Superior temporal gyrus (tissue), 1 donor: ENCODE measurements around the gene SRPK2.
A peak's percentile ranks its signal among the peaks of the same experiment; 100 is the strongest.

ENCODE experiments used
- DNase-seq: peaks from one replicate; pipeline ENCODE4 v3.0.0-alpha.2; 2016; ENCODE audit errors: extremely low spot score

The SRPK2 gene

DNA sequence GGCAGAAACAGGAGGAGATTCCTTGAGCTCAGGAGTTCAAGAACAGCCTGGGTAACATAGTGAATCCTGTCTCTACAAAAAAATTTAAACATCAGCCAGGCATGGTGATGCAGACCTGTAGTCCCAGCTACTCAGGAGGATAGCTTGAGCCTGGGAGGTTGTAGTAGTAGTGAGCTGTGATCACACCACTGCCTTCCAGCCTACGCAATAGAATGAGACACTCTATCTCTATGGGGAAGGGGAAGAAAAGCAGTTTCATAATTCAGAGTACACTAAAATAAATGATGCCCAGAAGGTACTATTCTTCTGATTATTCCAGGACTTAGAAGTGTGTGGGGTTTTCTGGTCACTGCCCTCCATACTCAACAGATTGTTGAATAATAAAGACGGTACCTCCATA, 197.4 kb downstream of the SRPK2 start:
- no peak for DNase-seq

- DNase-seq: no peak
Observed at GRCh38 chr7:105189859-105190492, 198.7 kb downstream of the SRPK2 start.

DNA sequence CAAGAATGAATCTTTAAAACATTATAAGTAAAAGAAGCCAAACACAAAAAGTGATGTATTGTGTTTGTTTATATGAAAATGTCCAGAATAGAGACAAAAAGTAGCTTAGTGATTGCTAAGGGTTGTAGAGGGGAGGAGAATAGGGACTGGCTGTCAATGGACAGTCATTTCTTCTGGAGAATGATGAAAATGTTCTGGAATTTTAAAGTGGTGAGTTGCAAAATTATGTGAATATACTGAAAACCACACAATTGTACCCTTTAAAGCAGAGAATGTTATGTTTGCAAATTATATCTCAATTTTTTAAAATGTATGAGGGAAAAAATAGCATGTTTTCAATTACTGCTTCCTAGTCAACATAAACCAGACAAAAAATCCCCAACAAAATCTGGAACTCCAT, 200.5 kb downstream of the SRPK2 start:
- DNase-seq: no peak

GRCh38 chr7:105187302-105188169, 201.2 kb downstream of the SRPK2 start:
- DNase-seq: no peak

DNA sequence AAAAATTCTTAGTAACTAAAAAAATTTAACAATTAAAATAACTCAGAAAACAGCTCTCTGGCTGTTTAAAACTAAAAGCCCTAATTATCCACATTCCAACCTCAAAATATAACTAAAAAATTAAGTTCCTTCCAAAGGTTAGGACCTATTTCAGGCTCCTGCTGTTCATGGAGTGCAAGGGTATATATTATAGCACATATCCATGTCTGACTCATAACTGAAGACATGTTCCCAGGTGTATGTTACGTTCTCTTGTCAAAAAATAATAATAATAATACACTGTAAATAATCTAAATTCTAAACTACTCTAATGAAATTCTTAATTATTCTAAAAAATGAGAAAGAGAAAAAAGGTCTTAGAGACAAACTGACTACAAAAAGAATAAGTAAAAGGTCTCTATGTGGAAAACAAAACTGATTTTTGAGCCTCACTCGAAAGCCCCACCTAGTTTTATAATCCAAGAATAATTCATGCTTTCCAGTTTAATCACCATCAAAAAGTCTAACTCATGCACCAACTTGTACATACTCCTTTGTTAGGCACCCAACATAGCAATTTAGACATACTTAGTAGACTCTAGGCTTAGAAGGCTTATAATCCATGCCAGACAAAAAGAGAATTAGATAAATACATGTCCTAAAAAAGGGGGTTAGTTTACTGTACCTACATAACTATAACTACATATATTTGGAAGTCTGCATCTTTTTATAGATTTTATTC, 203.3 kb downstream of the SRPK2 start:
- no peak for DNase-seq

- DNase-seq: no peak
Observed at GRCh38 chr7:105180002-105180401, 208.7 kb downstream of the SRPK2 start.

DNA sequence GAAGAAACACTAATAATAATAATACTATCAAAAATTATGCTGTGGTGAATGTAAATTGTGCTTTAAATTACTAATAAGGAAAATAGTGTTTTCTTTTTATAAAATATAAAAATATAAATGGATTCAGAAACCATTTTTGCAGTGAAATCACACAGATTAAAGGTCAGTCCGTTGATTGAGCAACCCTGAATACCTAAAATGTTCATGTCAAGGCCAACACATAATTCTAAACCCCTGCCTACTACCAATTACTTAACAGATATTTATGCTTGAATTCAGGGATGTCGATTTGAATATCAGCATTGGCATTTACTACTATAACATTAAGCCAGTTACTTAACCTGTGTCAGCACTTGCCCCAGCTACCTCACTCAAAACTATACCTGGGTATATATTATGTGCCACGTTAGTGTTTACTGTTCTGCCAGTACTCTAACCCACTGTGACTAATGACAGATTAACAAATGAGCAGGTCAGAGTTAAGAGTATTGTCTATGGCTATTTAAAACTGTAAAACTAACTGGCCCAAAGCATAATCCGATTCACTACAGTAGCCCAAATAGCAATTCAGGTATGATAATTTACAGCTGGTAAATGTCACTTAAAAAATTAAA, 209.7 kb downstream of the SRPK2 start:
- DNase-seq: no peak

DNA sequence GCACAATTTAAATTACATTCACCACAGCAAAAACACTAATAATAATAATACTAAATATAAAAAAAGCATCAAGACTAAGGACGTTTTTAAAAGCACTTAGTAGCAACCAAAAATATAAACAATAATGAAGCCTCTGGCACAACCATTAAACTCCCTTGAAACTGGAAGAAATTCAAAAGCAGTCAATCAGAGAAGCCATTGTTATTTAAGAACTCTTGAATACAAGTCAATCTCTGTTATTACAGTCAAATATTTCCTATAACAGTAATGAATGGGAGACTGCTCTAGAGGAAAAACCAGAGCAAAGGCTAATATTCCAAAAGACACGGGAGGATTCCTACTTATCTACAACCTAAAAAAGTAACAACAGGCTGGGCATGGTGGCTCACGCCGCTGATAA, 210.5 kb downstream of the SRPK2 start:
- DNase-seq: peak; percentile 66

GRCh38 chr7:105177026-105177425, 211.7 kb downstream of the SRPK2 start:
- DNase-seq: no peak

GRCh38 chr7:105173586-105173985, 215.1 kb downstream of the SRPK2 start:
- DNase-seq: no peak

GRCh38 chr7:105164751-105165150, 224.0 kb downstream of the SRPK2 start:
- DNase-seq: no peak

DNA sequence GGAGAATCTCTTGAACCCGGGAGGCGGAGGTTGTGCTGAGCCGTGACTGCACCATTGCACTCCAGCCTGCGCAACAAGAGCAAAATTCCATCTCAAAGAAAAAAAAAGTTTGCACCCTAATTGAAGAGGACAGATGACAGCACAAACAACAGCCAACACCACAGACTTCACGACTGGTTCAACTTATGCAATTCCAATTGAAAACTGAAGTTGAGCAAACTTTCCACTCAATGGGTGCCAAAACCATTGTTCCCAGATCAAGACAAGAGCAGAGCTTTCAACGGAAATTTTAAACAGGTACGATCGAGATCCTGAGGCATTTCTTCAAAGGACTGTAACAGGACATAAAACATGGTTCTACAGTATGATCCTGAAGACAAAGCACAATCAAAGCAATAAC, 225.0 kb downstream of the SRPK2 start:
- DNase-seq: no peak

DNA sequence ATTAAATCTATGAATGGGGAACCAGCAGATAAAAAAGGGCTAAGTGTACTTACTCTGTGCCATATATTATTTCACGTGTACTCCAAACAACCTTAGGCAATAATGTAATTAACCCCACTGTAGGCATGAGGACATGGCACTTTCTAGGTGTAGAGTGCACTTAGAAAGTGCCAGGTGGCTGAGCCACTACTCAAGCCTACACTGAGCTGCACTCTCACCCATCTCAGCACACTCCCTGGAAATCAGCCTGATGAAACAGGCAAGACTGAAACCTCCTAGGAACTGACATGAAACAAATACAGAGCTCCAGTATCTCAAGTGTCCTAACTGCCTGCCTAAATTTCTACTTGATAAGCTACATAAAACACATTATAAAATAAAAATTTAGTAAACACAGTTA, 227.4 kb downstream of the SRPK2 start:
- DNase-seq: no peak

DNA sequence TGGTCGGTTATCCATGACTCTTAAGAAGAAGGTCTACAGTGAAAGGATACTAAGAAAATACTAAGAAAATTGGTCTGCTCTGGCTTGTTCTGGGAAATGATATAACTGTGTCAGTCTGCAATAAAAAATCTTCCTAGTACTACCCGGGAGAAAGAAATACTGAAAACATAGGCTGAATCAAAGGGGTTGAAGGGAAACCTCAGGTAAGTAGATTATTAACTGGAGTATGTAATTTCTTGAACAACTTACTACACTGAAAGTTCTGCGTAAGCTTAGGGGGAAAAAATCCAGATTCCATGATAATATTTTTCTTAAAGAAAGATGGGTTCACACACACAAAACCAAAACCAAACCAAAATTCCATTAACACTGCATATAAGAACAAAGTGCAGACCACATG, 231.4 kb downstream of the SRPK2 start:
- no peak for DNase-seq

GRCh38 chr7:105156731-105157130, 232.0 kb downstream of the SRPK2 start:
- DNase-seq: no peak

- no peak for DNase-seq
Observed at GRCh38 chr7:105154084-105154483, 234.6 kb downstream of the SRPK2 start.

- no peak for DNase-seq
Observed at GRCh38 chr7:105153531-105153930, 235.2 kb downstream of the SRPK2 start.

DNA sequence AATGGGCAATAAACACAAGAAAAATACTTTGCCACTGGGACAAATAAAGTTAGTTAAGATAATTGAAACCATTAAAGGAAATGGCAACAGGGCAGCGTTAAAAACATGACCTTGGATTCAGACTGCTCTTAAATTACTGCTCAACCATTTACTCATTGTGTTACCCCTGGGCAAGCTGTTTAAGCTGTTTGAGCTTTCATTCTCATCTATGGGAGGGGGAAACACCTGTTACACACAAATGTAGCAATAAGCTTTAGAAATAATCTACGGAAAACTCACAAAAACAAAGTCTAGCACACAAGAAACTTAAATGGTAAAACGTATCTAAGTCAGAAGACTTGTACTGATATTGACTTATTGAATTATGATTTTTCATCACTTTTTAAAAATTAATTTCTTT, 237.6 kb downstream of the SRPK2 start:
- DNase-seq: no peak

DNA sequence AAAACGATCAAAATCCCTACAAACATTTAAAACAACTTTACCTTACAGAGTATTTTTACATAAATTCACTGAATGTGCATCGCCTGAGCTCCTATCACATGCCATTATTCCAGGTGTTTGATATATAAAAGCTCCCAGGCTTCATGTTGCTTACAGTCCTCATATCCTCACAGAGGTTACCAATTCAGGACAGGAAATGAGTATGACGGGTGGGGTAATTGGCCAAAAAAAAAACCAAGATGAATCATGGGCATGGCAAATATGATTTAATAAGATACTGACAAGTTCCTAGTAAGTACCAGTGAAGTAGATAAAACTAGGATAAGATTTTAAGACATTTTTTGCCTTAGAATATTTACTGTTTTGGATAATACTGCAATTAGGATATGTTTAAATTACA, 238.9 kb downstream of the SRPK2 start:
- DNase-seq: no peak

DNA sequence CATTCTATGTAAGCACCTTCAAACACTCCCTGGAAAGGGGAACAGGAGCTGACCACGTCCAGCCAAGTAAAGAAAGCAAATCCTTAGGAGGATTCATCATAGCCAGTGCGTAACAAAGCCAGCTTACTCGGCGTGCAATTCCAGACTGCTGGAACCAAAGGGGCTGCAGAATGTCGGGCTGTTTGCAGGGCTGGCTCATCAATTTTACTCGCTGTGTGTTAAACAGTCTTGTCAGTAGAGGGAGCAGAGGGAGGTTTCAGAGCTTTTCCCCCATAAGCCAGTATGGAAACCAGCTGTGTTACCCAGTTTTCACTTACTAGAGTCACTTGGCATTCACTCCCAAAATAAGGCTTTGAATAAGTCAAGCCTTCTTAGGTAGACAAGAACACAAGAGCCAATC, 247.7 kb downstream of the SRPK2 start:
- peak; percentile 70 for DNase-seq

DNA sequence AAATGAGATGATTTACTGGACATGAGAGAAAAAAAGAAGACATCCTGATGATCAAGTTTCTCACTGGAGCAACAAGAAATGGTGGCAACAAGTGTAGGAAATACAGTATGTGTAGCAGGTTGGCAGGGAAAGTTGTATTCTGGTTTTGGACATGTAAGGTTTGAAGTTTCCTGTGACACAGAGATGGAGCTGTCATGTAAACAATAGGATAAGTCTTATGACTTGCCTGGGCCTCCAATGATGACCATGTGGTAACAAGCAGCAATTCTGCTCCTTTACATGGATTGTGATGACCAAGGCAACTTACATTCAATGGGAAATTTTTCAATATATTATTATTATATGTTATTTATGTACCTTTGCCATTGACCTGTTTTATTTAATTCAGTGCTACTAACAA, 249.3 kb downstream of the SRPK2 start:
- DNase-seq: no peak

- DNase-seq: no peak
Observed at GRCh38 chr7:105137898-105138297, 250.8 kb downstream of the SRPK2 start.
